OCI-LY7 (cell line): ENCODE data around the gene PLEKHM3.

ENCODE experiments used
- CTCF ChIP-seq: fragments of 200-600 bp; sonication (generic); conservative IDR thresholded peaks from 2 replicates; pipeline ENCODE4 v1.5.1; 2014; ENCODE audit warnings: mild to moderate bottlenecking, antibody characterized with exemption, low read length, moderate library complexity, mixed read lengths
- EZH2phosphoT487 ChIP-seq: fragments of 200-600 bp; sonication (generic); IDR thresholded peaks from 2 replicates; pipeline ENCODE4 v1.6.1; 2018; ENCODE audit warnings: low read depth, borderline replicate concordance, mild to moderate bottlenecking, mixed run types, antibody characterized with exemption, low read length, moderate library complexity, mixed read lengths

GRCh38 chr2:207808119-207808518 lies 217.2 kb downstream of the PLEKHM3 start:
- TF ChIP-seq CTCF (no peak), EZH2phosphoT487 (no peak)
